A549 (cell line): ENCODE measurements around the gene CTBP1.

Experiments used
- CEBPB ChIP-seq, 2 experiments: fragments of >200 bp in 1 of 2; sonication (Bioruptor Twin) in 1 of 2; formaldehyde crosslinking in 1 of 2; IDR thresholded peaks; 2 replicates each; pipeline ENCODE4 v1.6.1; 2012 to 2016
- EP300 ChIP-seq, 2 experiments: fragments of >200 bp; sonication (Bioruptor Twin); formaldehyde crosslinking; IDR thresholded peaks; 2 replicates in 1 of 2; 3 replicates in 1 of 2; pipeline ENCODE4 v1.6.1; 2016 to 2017
- ESRRA ChIP-seq: fragments of 150-350 bp; IDR thresholded peaks from 2 replicates; pipeline ENCODE4 v1.6.1; 2014; ENCODE audit warnings: mild to moderate bottlenecking, low read length, borderline replicate concordance
- JUN ChIP-seq, 2 experiments: fragments of >200 bp; sonication (Bioruptor Twin); formaldehyde crosslinking; IDR thresholded peaks; 2 replicates in 1 of 2; 3 replicates in 1 of 2; pipeline ENCODE4 v1.6.1; 2016 to 2017
- JUNB ChIP-seq: fragments of >200 bp; sonication (Bioruptor Twin); formaldehyde crosslinking; IDR thresholded peaks from 2 replicates; pipeline ENCODE4 v1.6.1; 2016
- MYC ChIP-seq: IDR thresholded peaks from 2 replicates; pipeline ENCODE4 v1.6.1; 2012; ENCODE audit warnings: mild to moderate bottlenecking, inconsistent platforms, low read length, improper control_type of control experiment, borderline replicate concordance
- NPAS2 ChIP-seq: fragments of 250-450 bp; sonication (Bioruptor Pico); IDR thresholded peaks from 2 replicates; pipeline ENCODE4 v1.8.0; 2022; ENCODE audit warnings: mild to moderate bottlenecking, moderate library complexity, borderline replicate concordance
- POLR2A ChIP-seq: IDR thresholded peaks from 2 replicates; pipeline ENCODE4 v1.6.1; 2012; ENCODE audit warnings: mild to moderate bottlenecking, low read length
- POLR2AphosphoS2 ChIP-seq: conservative IDR thresholded peaks from 2 replicates; pipeline ENCODE4 v1.6.1; 2012; ENCODE audit warnings: low read length, improper control_type of control experiment, inconsistent platforms
- SMC3 ChIP-seq: fragments of >200 bp; sonication (Bioruptor Twin); formaldehyde crosslinking; IDR thresholded peaks from 3 replicates; pipeline ENCODE4 v1.6.1; 2018; ENCODE audit warnings: inconsistent platforms
- SREBF2 ChIP-seq: fragments of 450-650 bp; IDR thresholded peaks from 2 replicates; pipeline ENCODE4 v1.6.1; 2014; ENCODE audit warnings: mild to moderate bottlenecking, moderate library complexity
- TF ChIP-seq, protein P1 (sequence below): fragments of >200 bp; sonication (Bioruptor Twin); formaldehyde crosslinking; IDR thresholded peaks from 3 replicates; pipeline ENCODE4 v1.5.1; 2016
- TF ChIP-seq, protein P2 (sequence below): IDR thresholded peaks from 2 replicates; pipeline ENCODE4 v1.6.1; 2012
- TF ChIP-seq, protein P3 (sequence below): fragments of 200-600 bp; sonication (generic); IDR thresholded peaks from 2 replicates; pipeline ENCODE4 v1.6.1; 2016; ENCODE audit warnings: antibody characterized with exemption, mild to moderate bottlenecking, moderate library complexity

DNA sequence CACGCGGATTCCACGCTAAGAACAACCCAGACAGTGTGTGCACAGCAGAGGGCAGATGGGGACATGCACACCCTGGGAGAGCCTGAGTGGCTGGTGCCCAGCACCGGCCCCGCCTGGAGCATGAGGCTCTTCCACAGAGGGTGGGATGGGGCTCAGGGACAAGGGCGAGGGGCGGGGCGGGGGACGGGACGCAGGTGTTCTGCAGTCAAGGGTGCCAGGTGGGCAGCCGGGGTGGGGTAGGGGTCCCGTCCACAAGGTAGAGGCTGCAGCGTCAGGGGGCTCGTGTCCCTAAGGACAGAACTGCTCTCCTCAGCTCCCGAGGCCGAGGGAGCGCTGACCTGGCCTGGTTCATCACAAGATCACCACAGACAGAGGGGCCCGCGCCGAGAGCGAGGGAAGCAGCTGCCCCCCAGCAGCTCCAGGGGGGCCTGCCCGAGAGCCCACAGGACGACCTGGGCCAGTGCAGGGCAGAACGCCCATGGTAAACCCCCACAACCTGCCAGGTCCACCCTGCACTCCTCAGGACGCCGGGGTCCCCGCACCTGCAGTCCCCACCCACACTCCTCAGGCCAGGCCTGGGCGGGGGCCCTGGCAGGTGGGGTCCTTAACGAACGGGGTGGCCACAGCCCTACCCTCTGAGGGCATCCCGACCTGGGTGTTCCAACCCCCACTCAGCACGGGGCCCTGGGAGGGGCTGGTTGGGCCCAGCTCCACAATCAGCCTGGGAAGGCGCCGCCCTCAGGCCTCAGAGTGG lies 26.7 kb downstream of the CTBP1 start:
- TF ChIP-seq SMC3 (no peak), CEBPB (IDR thresholded peaks at IDR 0.05) (no peak), EP300 (IDR thresholded peaks at IDR 0.05) (no peak), SREBF2 (no peak), JUNB (no peak), ESRRA (no peak), POLR2AphosphoS2 (no peak), JUN (IDR thresholded peaks at IDR 0.05) (no peak), MYC (no peak), POLR2A (no peak), NPAS2 (CRISPR knock-in tag) (no peak)
- TF ChIP-seq, protein P1, sequence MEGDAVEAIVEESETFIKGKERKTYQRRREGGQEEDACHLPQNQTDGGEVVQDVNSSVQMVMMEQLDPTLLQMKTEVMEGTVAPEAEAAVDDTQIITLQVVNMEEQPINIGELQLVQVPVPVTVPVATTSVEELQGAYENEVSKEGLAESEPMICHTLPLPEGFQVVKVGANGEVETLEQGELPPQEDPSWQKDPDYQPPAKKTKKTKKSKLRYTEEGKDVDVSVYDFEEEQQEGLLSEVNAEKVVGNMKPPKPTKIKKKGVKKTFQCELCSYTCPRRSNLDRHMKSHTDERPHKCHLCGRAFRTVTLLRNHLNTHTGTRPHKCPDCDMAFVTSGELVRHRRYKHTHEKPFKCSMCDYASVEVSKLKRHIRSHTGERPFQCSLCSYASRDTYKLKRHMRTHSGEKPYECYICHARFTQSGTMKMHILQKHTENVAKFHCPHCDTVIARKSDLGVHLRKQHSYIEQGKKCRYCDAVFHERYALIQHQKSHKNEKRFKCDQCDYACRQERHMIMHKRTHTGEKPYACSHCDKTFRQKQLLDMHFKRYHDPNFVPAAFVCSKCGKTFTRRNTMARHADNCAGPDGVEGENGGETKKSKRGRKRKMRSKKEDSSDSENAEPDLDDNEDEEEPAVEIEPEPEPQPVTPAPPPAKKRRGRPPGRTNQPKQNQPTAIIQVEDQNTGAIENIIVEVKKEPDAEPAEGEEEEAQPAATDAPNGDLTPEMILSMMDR, result no peak
- TF ChIP-seq, protein P2, sequence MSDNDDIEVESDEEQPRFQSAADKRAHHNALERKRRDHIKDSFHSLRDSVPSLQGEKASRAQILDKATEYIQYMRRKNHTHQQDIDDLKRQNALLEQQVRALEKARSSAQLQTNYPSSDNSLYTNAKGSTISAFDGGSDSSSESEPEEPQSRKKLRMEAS, result no peak
- TF ChIP-seq, protein P3, sequence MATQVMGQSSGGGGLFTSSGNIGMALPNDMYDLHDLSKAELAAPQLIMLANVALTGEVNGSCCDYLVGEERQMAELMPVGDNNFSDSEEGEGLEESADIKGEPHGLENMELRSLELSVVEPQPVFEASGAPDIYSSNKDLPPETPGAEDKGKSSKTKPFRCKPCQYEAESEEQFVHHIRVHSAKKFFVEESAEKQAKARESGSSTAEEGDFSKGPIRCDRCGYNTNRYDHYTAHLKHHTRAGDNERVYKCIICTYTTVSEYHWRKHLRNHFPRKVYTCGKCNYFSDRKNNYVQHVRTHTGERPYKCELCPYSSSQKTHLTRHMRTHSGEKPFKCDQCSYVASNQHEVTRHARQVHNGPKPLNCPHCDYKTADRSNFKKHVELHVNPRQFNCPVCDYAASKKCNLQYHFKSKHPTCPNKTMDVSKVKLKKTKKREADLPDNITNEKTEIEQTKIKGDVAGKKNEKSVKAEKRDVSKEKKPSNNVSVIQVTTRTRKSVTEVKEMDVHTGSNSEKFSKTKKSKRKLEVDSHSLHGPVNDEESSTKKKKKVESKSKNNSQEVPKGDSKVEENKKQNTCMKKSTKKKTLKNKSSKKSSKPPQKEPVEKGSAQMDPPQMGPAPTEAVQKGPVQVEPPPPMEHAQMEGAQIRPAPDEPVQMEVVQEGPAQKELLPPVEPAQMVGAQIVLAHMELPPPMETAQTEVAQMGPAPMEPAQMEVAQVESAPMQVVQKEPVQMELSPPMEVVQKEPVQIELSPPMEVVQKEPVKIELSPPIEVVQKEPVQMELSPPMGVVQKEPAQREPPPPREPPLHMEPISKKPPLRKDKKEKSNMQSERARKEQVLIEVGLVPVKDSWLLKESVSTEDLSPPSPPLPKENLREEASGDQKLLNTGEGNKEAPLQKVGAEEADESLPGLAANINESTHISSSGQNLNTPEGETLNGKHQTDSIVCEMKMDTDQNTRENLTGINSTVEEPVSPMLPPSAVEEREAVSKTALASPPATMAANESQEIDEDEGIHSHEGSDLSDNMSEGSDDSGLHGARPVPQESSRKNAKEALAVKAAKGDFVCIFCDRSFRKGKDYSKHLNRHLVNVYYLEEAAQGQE, result no peak
